Muscle of arm (tissue), 12 donors: ENCODE measurements around the gene NRG2. TPM values are rescaled to one million over a fixed set of nuclear protein-coding genes. Genes with fewer than 3 reads are reported as not detected.

ENCODE experiments used
- polyA plus RNA-seq, 12 donors: library from polyadenylated mRNA; unstranded; fragments of 120-200 nt; gene quantifications; one replicate each; pipeline ENCODE4 v1.2.1, GENCODE V29; 2013; ENCODE audit not compliant: insufficient read length in 12 of 12

NRG2 gene
- polyA plus RNA-seq, 12 donors: 0.81 to 2.7 (median 1.4) TPM; not detected in 2

Other genes with a start within 250 kb of the NRG2 start
- gene PSD2, start 247.5 kb downstream of the NRG2 start, polyA plus RNA-seq: under 1 TPM in 10 of 12 donors, not detected in 2; 0.17 to 0.68 (median 0.34) TPM
- 10 to 100 TPM in 5 of 12 donors, 1 to 10 TPM in 7; 7.6 to 35.7 (median 9.1) TPM for gene PURA, start 70.8 kb upstream of the NRG2 start, polyA plus RNA-seq
- 1 to 10 TPM in 11 of 12 donors, not detected in 1; 4.0 to 6.6 (median 5.1) TPM for gene IGIP, start 82.6 kb upstream of the NRG2 start, polyA plus RNA-seq
- gene CYSTM1, start 131.9 kb upstream of the NRG2 start, polyA plus RNA-seq: 10 to 100 TPM in 11 of 12 donors, not detected in 1; 18.3 to 55.8 (median 31.0) TPM